Activated CD8-positive, alpha-beta memory T cell treated with anti-CD3 and anti-CD28 coated beads, Interleukin-2, amount 50 U/mL, for 4 hours (primary cell): ENCODE data around the gene THUMPD1.
"Not testable (repeated sequence)": the region's sequence is repeated elsewhere in the genome, so short reads cannot be mapped to it uniquely, and the experiment has no call there.

Experiments
- DNase-seq: peaks from one replicate; pipeline ENCODE4 v3.0.0-alpha.2; 2020

THUMPD1 gene

GRCh38 chr16:20747030-20747816 is 5.6 kb upstream of the THUMPD1 start:
- DNase-seq = no peak

GRCh38 chr16:20746461-20746860 is 4.8 kb upstream of the THUMPD1 start:
- no peak for DNase-seq

GRCh38 chr16:20744922-20745440 is 3.4 kb upstream of the THUMPD1 start:
- no peak for DNase-seq

DNA sequence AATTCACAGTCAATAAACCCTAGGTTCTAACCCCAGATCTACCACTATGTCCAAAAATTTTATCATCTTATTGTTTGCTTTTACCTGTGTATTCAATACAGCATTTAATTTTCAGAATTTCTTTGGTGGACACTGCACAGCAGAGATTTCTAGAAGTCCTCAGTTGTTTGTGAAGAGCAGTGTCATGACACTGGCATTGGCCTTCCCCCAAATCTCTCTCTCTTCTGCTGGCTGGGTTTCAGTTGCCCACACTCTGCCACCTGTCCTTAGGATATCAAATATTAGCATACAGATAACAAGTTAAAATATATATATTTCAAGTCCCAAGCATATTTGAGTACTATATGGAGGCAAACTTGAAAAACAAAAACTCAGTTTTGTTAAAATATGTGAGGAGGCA is 2.0 kb upstream of the THUMPD1 start:
- no peak for DNase-seq

DNA sequence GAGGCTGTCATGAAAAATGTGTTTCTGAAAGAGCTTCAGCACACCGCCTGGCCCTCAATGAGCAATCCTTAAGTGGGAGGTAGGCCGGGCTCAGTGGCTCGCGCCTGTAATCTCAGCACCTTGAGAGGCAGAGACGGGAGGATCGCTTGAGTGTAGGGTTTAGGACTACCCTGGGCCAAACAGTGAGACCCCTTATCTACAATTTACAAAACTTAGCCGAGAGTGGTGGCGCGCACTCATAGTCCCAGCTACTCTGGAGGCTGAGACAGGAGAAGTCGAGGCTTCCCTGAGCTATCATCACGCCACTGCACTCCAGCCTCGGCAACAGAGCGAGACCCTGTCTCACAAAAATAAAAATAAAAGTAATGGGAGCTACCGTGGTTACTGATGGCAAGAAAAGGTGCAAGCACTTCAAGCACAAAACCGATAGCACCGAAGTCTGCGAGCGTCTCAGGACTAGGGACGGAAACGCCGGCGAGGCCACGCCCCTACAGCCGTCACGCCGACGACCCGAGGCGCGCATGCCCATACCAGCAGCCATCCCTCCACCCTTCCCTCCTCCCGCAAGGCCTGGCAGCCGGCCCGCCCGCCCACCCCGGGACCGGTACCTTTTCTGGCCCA is 607 bp downstream of the THUMPD1 start:
- DNase-seq = peak; percentile 91

- DNase-seq = no peak
Observed at GRCh38 chr16:20740007-20740883, 1.4 kb downstream of the THUMPD1 start.

GRCh38 chr16:20735490-20735889 is 6.1 kb downstream of the THUMPD1 start:
- DNase-seq = no peak

- DNase-seq = no peak
Observed at GRCh38 chr16:20734782-20735181, 6.8 kb downstream of the THUMPD1 start.

GRCh38 chr16:20734056-20734455 is 7.6 kb downstream of the THUMPD1 start:
- DNase-seq = no peak

DNA sequence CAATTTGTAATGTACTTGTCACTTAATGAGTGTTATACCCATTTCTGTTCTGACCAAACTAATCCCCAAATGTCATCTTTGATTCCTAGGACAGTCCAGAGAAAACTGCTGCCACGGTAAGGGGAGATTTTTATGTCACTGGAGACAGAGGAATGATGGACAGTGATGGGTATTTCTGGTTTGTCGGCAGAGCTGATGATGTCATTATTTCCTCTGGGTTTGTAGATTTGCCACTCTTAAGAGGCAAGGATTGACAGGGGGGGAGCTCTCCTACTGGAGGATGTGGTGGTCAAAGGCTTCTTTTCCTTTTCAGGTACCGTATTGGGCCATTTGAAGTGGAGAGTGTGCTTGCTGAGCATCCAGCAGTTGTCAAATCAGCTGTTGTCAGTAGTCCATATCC is 12.5 kb downstream of the THUMPD1 start:
- DNase-seq = no peak

- no peak for DNase-seq
Observed at GRCh38 chr16:20727181-20727580, 14.4 kb downstream of the THUMPD1 start.

DNA sequence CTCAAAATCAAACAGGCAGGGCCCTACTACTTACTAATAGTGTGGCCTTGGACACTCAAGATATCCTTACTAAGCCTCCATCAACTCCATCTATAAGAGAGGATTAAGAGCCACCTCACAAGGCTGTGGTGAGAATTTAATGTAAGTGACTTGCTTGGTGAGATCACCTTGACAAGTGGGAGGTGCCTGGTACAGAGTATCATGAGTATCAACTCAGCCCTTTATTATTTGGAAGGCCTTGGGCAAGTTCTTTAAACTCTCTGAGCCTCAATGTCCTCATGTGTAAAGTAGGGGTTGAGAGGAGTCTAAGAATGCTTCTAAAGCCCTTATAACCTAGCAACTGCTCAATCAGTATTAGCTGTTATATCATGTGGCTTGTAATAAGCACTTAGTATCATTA is 15.0 kb downstream of the THUMPD1 start:
- no peak for DNase-seq

DNA sequence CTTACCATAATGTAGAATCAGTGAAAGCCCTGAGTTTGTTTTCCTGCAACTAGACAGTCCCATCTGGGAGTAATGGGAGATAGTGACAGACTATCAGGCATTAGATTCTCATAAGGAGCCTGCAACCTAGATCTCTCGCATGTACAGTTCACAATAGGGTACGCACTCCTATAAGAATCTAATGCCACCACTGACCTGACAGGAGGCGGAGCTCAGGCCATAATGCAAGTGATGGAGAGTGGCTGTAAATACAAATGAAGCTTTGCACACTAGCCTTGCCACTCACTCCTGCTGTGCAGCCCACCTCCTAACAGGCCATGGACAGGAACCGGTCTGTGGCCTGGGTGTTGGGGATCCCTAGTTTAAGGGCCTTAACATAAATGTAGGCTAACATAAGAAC is 21.4 kb downstream of the THUMPD1 start:
- DNase-seq = no peak

- not testable (repeated sequence) for DNase-seq
Observed at GRCh38 chr16:20717718-20718117, 23.9 kb downstream of the THUMPD1 start.

DNA sequence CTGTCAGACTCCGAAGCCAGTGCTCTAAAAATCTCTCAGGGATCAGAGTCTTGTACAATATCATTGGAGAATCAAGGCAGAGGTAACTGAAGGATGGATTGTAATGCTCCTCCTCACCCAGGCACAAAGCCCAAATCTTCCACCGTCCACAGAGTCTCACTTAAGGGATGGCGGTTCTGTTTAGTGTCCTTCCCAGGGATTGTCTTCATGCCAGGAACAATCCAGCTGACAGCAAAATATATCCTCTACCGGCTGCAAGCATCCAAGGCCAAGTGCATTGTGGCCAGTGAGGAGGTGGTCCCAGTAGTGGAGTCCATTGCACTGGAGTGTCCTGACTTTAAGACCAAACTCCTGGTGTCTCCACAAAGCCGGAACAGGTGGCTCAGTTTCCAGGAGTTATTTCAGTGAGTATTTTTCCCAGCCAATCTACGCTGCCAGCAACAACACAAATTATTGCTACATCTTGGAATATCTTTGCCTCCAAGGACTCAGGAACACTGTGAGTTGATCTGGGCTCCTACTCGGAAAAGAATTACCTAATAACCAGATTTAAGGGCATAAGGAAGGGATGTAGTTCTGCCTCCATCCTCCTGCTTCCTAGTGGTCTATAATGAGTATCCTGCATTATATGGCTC is 30.2 kb downstream of the THUMPD1 start:
- DNase-seq = no peak

- DNase-seq = not testable (repeated sequence)
Observed at GRCh38 chr16:20708129-20708528, 33.5 kb downstream of the THUMPD1 start.

DNA sequence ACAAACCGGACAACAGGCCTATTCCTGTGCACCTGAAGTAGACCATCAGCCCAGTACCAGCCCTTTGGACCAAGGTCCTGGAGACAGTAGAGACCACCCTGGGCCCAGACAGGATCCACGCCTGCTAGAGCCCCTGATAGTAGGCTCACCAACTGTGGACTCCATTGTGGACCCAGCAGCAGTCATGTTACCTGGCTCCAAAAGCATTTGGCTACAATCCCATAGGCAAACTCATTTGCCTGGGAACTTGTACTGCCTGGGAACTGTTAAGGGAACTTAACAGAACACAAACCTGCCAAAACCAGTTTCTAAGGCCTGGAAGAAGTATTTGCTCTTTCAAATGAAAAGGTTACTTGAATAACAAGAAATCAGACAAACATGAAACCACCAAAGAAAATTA is 34.2 kb downstream of the THUMPD1 start:
- no peak for DNase-seq

- not testable (repeated sequence) for DNase-seq
Observed at GRCh38 chr16:20705972-20706371, 35.6 kb downstream of the THUMPD1 start.

- DNase-seq = no peak
Observed at GRCh38 chr16:20704281-20704680, 37.3 kb downstream of the THUMPD1 start.

GRCh38 chr16:20701692-20702091 is 39.9 kb downstream of the THUMPD1 start:
- DNase-seq = not testable (repeated sequence)

DNA sequence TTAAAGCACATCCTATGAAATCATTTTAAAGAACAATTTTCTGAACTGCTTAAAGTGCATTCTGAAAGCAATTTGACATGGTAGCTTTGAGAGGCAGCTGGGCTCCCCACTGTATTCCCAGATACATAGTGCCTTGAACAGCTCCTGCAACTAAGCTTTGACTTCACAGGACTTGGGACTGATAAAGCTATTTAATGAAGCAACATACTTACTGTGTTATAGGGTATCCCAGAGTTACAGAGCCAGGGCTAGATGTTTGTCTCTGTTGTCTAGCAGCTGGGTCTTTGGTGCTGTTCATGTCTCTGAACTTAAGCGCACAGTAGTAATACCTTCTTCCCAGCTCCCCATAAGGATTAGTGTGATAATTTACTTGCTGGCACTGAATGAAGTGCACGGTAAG is 45.0 kb downstream of the THUMPD1 start:
- DNase-seq = no peak

DNA sequence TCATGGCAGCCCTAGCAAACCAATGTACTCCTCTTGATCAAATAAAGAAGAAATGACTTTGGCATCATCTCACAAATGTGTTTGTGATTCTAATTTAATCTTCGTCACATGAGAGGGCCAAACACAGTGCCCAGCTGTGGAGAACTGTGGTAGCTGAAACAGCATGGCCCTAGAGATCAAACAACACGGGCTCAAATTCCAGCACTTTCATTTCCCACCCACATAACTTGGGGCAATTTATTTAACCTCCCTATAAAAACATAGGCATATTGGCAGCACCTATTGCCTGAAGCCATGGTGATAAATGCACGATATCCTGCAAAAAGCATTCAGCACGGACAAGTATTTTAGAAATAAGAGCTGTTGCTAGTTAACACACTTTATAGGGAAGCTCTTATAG is 46.6 kb downstream of the THUMPD1 start:
- DNase-seq = no peak

DNA sequence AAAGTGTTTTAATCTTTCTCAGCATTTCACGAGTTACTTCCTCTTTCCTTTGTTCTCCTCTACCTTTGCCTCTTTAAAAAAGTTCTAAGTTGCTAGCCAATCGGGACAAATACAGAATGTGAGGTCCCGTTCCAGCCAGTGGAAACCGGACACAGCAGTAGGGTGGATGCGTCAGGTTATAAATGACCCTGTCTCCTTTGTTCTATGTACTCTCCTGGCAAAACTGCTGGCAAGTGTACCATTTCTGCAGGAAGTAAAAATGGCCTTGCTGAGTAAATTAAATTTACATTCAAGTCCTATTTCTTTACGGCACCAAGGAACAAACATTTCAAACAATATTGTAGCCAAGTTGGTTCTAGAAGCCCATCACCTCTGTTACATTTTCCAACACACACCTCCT is 47.5 kb downstream of the THUMPD1 start:
- not testable (repeated sequence) for DNase-seq
